Measurements from ENCODE around the gene HECTD1. TPM values are rescaled to one million over a fixed set of nuclear protein-coding genes. Genes with fewer than 3 reads are reported as not detected.

Gene HECTD1
- total RNA-seq, 1 experiment from 2014 or later, result 88.5 TPM

DNA sequence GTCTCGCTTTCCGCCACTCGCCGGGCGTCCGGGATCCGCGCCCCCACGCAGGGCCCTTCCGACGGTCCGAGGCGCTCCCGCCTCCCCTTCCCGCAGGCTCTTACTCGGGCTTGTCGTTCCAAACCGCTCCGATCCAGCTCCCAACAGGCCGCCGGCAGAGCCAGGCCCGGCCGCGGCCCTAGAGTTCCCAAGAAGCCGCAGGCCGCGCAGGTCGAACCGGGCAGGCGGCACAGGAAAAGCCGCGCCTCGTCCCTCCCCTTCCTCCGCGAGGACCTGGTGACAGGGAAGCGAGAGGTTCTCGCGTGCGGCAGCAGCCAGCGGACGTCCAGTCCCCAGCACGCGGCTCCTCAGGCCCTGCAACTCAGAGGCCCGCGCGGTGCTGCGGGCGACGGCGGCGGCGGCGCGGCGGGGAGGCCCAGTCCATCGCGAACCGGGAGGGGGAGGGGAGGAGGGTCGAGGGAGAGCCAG, 272 bp downstream of the HECTD1 start (continued):
- peak; percentile 82 for TF ChIP-seq TP53 (CRISPR knock-in tag; IDR thresholded peaks at IDR 0.05)
- TF ChIP-seq, protein P1, sequence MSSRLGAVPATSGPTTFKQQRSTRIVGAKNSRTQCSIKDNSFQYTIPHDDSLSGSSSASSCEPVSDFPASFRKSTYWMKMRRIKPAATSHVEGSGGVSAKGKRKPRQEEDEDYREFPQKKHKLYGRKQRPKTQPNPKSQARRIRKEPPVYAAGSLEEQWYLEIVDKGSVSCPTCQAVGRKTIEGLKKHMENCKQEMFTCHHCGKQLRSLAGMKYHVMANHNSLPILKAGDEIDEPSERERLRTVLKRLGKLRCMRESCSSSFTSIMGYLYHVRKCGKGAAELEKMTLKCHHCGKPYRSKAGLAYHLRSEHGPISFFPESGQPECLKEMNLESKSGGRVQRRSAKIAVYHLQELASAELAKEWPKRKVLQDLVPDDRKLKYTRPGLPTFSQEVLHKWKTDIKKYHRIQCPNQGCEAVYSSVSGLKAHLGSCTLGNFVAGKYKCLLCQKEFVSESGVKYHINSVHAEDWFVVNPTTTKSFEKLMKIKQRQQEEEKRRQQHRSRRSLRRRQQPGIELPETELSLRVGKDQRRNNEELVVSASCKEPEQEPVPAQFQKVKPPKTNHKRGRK (CRISPR knock-in tag; IDR thresholded peaks at IDR 0.05; ENCODE audit: borderline replicate concordance), result 0 out of 2 replicates have a peak, but pooled peaks have one; percentile 6
- TF ChIP-seq FOXK1 (CRISPR knock-in tag; IDR thresholded peaks at IDR 0.05), result peak; percentile 47
- TF ChIP-seq JUN (CRISPR knock-in tag; IDR thresholded peaks at IDR 0.05), result peak; percentile 72; the same call in 1 of the 2 replicates
- TF ChIP-seq, protein P2, sequence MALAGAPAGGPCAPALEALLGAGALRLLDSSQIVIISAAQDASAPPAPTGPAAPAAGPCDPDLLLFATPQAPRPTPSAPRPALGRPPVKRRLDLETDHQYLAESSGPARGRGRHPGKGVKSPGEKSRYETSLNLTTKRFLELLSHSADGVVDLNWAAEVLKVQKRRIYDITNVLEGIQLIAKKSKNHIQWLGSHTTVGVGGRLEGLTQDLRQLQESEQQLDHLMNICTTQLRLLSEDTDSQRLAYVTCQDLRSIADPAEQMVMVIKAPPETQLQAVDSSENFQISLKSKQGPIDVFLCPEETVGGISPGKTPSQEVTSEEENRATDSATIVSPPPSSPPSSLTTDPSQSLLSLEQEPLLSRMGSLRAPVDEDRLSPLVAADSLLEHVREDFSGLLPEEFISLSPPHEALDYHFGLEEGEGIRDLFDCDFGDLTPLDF (CRISPR knock-in tag; IDR thresholded peaks at IDR 0.05), result 0 out of 2 replicates have a peak, but pooled peaks have one; percentile 58
- no peak for TF ChIP-seq JAZF1 (CRISPR knock-in tag; IDR thresholded peaks at IDR 0.05)
- TF ChIP-seq, protein P3, sequence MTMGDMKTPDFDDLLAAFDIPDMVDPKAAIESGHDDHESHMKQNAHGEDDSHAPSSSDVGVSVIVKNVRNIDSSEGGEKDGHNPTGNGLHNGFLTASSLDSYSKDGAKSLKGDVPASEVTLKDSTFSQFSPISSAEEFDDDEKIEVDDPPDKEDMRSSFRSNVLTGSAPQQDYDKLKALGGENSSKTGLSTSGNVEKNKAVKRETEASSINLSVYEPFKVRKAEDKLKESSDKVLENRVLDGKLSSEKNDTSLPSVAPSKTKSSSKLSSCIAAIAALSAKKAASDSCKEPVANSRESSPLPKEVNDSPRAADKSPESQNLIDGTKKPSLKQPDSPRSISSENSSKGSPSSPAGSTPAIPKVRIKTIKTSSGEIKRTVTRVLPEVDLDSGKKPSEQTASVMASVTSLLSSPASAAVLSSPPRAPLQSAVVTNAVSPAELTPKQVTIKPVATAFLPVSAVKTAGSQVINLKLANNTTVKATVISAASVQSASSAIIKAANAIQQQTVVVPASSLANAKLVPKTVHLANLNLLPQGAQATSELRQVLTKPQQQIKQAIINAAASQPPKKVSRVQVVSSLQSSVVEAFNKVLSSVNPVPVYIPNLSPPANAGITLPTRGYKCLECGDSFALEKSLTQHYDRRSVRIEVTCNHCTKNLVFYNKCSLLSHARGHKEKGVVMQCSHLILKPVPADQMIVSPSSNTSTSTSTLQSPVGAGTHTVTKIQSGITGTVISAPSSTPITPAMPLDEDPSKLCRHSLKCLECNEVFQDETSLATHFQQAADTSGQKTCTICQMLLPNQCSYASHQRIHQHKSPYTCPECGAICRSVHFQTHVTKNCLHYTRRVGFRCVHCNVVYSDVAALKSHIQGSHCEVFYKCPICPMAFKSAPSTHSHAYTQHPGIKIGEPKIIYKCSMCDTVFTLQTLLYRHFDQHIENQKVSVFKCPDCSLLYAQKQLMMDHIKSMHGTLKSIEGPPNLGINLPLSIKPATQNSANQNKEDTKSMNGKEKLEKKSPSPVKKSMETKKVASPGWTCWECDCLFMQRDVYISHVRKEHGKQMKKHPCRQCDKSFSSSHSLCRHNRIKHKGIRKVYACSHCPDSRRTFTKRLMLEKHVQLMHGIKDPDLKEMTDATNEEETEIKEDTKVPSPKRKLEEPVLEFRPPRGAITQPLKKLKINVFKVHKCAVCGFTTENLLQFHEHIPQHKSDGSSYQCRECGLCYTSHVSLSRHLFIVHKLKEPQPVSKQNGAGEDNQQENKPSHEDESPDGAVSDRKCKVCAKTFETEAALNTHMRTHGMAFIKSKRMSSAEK (CRISPR knock-in tag; IDR thresholded peaks at IDR 0.05; ENCODE audit: borderline replicate concordance), result no peak

DNA sequence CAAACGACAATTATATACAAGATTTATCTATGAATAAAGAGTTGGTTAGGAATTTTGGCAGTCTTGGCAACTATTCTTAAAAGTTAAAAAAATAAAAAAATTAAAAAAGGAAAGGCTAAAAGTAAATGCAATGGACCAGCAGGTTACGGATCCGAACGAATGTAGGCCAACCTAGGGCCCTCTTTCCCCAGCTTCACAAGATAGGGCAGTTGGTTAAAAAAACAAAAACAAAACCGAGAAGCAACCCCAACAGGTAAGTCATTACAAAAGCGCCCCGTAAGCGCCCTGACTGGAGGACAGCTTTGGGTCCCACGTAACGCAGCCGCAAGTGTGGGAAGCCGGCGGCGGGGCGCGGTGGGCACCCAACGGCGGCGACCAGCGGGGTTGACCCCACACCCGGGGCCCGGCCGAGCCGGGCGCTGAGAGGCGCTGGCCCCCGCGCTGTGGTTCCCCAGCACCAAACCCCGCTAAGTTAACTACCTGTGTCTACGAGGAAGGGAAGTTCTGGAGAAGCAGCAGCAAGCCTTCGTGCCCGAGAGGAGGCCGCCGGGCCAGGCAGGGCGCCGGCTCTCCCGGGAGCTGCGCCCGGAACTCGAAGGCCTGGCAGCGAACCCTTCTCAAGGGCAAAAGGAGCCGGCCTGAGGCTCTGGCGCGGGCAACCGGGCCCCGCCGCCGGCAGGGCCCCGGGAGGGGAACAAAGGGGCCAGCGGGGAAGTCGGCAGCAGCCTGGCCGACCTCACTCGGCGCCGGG, 882 bp downstream of the HECTD1 start:
- Mint-ChIP-seq H3K4me3 (peak overlapping the region; percentile 80), H3K27me3 (ENCODE audit: low read depth) (no peaks in the 10 kb centered on the region), H3K27ac (no peak overlapping the region), H3K4me1 (peaks cover 25% of the 10 kb centered on the region), H3K9me3 (peaks cover 7% of the 10 kb centered on the region), H3K36me3 (peaks cover 30% of the 10 kb centered on the region)
- TF ChIP-seq ZNF671 (CRISPR knock-in tag; IDR thresholded peaks at IDR 0.05), result no peak
- no peak for TF ChIP-seq ELF4 (CRISPR knock-in tag; IDR thresholded peaks at IDR 0.05; ENCODE audit: low read depth)
- peak; percentile 30; the same call in 1 of the 2 replicates for TF ChIP-seq ZNF423 (CRISPR knock-in tag; IDR thresholded peaks at IDR 0.05)
- TF ChIP-seq, protein P4, sequence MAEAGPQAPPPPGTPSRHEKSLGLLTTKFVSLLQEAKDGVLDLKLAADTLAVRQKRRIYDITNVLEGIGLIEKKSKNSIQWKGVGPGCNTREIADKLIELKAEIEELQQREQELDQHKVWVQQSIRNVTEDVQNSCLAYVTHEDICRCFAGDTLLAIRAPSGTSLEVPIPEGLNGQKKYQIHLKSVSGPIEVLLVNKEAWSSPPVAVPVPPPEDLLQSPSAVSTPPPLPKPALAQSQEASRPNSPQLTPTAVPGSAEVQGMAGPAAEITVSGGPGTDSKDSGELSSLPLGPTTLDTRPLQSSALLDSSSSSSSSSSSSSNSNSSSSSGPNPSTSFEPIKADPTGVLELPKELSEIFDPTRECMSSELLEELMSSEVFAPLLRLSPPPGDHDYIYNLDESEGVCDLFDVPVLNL (CRISPR knock-in tag; IDR thresholded peaks at IDR 0.05; ENCODE audit: borderline replicate concordance, low read depth), result 0 out of 2 replicates have a peak, but pooled peaks have one; percentile 30
- TF ChIP-seq, protein P1 (CRISPR knock-in tag; IDR thresholded peaks at IDR 0.05; ENCODE audit: borderline replicate concordance), result 0 out of 2 replicates have a peak, but pooled peaks have one; percentile 1
- ChIA-PET CTCF (interaction anchor here (0.5 to 2.3 kb wide), 19 partner anchors 10 to 212 kb away, joined by 3 to 8 read pairs (median 4); partner anchors contain the start of gene STRN3), POLR2A (interaction anchor here (1.0 to 1.6 kb wide), 3 partner anchors 64 to 180 kb away, joined by 3 to 7 read pairs (median 3); no protein-coding TSS in a partner anchor)
- ATAC-seq (peak; percentile 2), DNase-seq (ENCODE audit: low spot score) (peak; percentile 31)

Measured in WTC11 (cell line).